K562 (cell line): ENCODE data around the gene OVOL2. TPM values are rescaled to one million over a fixed set of nuclear protein-coding genes. Genes with fewer than 3 reads are reported as not detected.

ENCODE experiments used
- ATAC-seq: fragments of 200-7000 bp; cut with Tn5 transposase; 3 replicates; pipeline ENCODE4 v1.9.1; 2020; ENCODE audit warnings: moderate library complexity
- BruUV-seq: library from RNA; stranded (reverse); fragments of 400-500 nt; replicated peaks from 2 replicates; lab custom pipeline; 2021; lab: Mats Ljungman, UMichigan
- CTCF ChIA-PET: fragments of 300-600 bp; formaldehyde crosslinking; extraction: SDS; loops from one replicate; lab custom pipeline; 2021; ENCODE audit warnings: low intra/inter-chr PET ratio; lab: Yijun Ruan, JAX
- POLR2A ChIA-PET: fragments of 300-600, 350-650 bp; sonication (Branson Sonifier 250); formaldehyde crosslinking; extraction: SDS; loops from one replicate; lab custom pipeline; 2021; ENCODE audit warnings: antibody characterized with exemption, inconsistent platforms; lab: Yijun Ruan, JAX
- DNase-seq, 4 experiments: peaks; one replicate each; pipeline versions ENCODE4 v3.0.0 to v3.0.0-alpha.2; 2011 to 2018; ENCODE audit warnings: low spot score in 3 of 4, mixed read lengths in 3 of 4; ENCODE audit errors: extremely low read depth in 1 of 4
- FAIRE-seq: peaks from 2 replicates; lab custom pipeline; 2011; peaks lifted over from hg19 to GRCh38; lab: Jason Lieb, UNC
- H2AFZ ChIP-seq: 2 replicates; pipeline ENCODE4 v1.6.0; 2011; ENCODE audit warnings: low read depth, low read length, control low read depth, inconsistent platforms
- H3K27ac ChIP-seq: fragments of 200-600 bp; 3 replicates; pipeline ENCODE4 v1.8.0; 2011; ENCODE audit warnings: low read depth, mild to moderate bottlenecking, control low read depth, inconsistent platforms, low read length, moderate library complexity, mixed read lengths; ENCODE audit errors: extremely low read depth
- H3K27me3 ChIP-seq, 2 experiments: fragments of 300-600 bp in 1 of 2; 2 replicates in 1 of 2; 3 replicates in 1 of 2; pipeline versions ENCODE4 v1.6.0 to v1.8.0; 2011; ENCODE audit warnings: inconsistent platforms in 2 of 2, low read length in 2 of 2, mild to moderate bottlenecking in 1 of 2, mixed read lengths in 1 of 2, moderate library complexity in 1 of 2; ENCODE audit not compliant: control insufficient read depth in 2 of 2, insufficient read depth in 2 of 2
- H3K36me3 ChIP-seq: fragments of 300-600 bp; 3 replicates; pipeline ENCODE4 v1.8.0; 2011; ENCODE audit warnings: mild to moderate bottlenecking, low read length, inconsistent platforms; ENCODE audit not compliant: control insufficient read depth, insufficient read depth
- H3K4me1 ChIP-seq, 2 experiments: fragments of 200-600 bp in 1 of 2; replicated peaks in 1 of 2; 2 replicates in 1 of 2; 3 replicates in 1 of 2; pipeline versions ENCODE4 v1.5.1 to v1.8.0; 2011; ENCODE audit warnings: inconsistent platforms in 2 of 2, low read length in 2 of 2, mild to moderate bottlenecking in 1 of 2, mixed read lengths in 1 of 2, moderate library complexity in 1 of 2; ENCODE audit not compliant: control insufficient read depth in 2 of 2, insufficient read depth in 2 of 2
- H3K4me2 ChIP-seq: 2 replicates; pipeline ENCODE4 v1.6.1; 2011; ENCODE audit warnings: low read length, control low read depth, inconsistent platforms, mixed read lengths; ENCODE audit not compliant: insufficient read depth
- H3K4me3 ChIP-seq: fragments of 200-600 bp; sonication (generic), shearing (Covaris generic); 2 replicates; pipeline ENCODE4 v1.5.1; 2016; ENCODE audit warnings: control low read depth, inconsistent platforms
- H3K79me2 ChIP-seq: fragments of 200-600 bp; 3 replicates; pipeline ENCODE4 v1.8.0; 2011; ENCODE audit warnings: low read length, inconsistent platforms; ENCODE audit not compliant: control insufficient read depth, insufficient read depth
- H3K9ac ChIP-seq, 2 experiments: 2 replicates each; pipeline versions ENCODE4 v1.6.0 to v1.6.1; 2011; ENCODE audit warnings: low read depth in 2 of 2, low read length in 2 of 2, control low read depth in 1 of 2, inconsistent platforms in 1 of 2, mild to moderate bottlenecking in 1 of 2, mixed read lengths in 1 of 2; ENCODE audit not compliant: insufficient read depth in 1 of 2
- H3K9me1 ChIP-seq: one replicate; pipeline ENCODE4 v1.6.0; 2011; ENCODE audit warnings: inconsistent platforms, mild to moderate bottlenecking, low read length, moderate library complexity; ENCODE audit not compliant: control insufficient read depth, insufficient read depth
- H3K9me3 ChIP-seq: replicated peaks from 2 replicates; pipeline ENCODE4 v1.5.1; 2011; ENCODE audit warnings: low read depth, low read length, inconsistent platforms; ENCODE audit not compliant: control insufficient read depth, insufficient read depth
- H4K20me1 ChIP-seq: replicated peaks from 2 replicates; pipeline ENCODE4 v1.6.1; 2011; ENCODE audit warnings: low read length, inconsistent platforms, mixed read lengths; ENCODE audit not compliant: control insufficient read depth, insufficient read depth
- CTCF ChIP-seq, 3 experiments: IDR thresholded peaks in 2 of 3; conservative IDR thresholded peaks in 1 of 3; 2 replicates each; pipeline ENCODE4 v1.5.1; 2011 to 2012; ENCODE audit warnings: low read length in 3 of 3, mild to moderate bottlenecking in 3 of 3, control low read depth in 2 of 3, improper control_type of control experiment in 1 of 3, inconsistent platforms in 1 of 3, low read depth in 1 of 3, mixed read lengths in 1 of 3, moderate library complexity in 1 of 3; ENCODE audit not compliant: insufficient read depth in 2 of 3
- FOXJ2 ChIP-seq: fragments of 200-800 bp; sonication (Bioruptor generic); IDR thresholded peaks from 2 replicates; pipeline ENCODE4 v1.6.1; 2016; ENCODE audit warnings: missing genetic modification characterization, missing compliant biosample characterization
- MAZ ChIP-seq, 2 experiments: fragments of 450-650 bp in 1 of 2; sonication (generic) in 1 of 2; formaldehyde crosslinking; IDR thresholded peaks in 1 of 2; conservative IDR thresholded peaks in 1 of 2; 2 replicates each; pipeline versions ENCODE4 v1.4.0 to v1.5.0; 2020; ENCODE audit warnings: mild to moderate bottlenecking in 1 of 2, missing genetic modification reagents in 1 of 2
- RAD21 ChIP-seq, 2 experiments: fragments of 250-450 bp in 1 of 2; fragments of 450-650 bp in 1 of 2; sonication (Bioruptor Pico) in 1 of 2; formaldehyde crosslinking in 1 of 2; IDR thresholded peaks in 1 of 2; conservative IDR thresholded peaks in 1 of 2; 2 replicates each; pipeline versions ENCODE4 v1.4.0 to v1.8.0; 2020 to 2022; ENCODE audit warnings: mild to moderate bottlenecking in 2 of 2, moderate library complexity in 1 of 2
- ZNF407 ChIP-seq: fragments of 450-650 bp; IDR thresholded peaks from 2 replicates; pipeline ENCODE4 v1.6.1; 2016; ENCODE audit warnings: low read depth
- WGBS: fragments of 100-300 bp; shearing (Covaris generic); methylation state at CpG from one replicate; pipeline ENCODE4 v1.1.6; 2016; ENCODE audit warnings: low coverage, mixed read lengths; ENCODE audit not compliant: insufficient coverage; ENCODE audit errors: missing lambda C conversion rate; 5-methylcytosine and 5-hydroxymethylcytosine counted together
- in situ Hi-C: fragments of 300-500 bp; cut with MboI; formaldehyde crosslinking; loops from 4 replicates; pipeline ENCODE4 v1.15.0; 2018; ENCODE audit warnings: inconsistent platforms, mixed read lengths
- intact Hi-C: fragments of 100-400 bp; cut with micrococcal nuclease; formaldehyde crosslinking; loops from 2 replicates; pipeline ENCODE4 v1.14.2; 2022
- polyA plus RNA-seq, 8 experiments: library from polyadenylated mRNA; depleted of rRNA in 4 of 8; stranded (reverse) in 5 of 8; unstranded in 3 of 8; fragments of >200 nt; fragmentation: Nextera tagmentation in 2 of 8; fragmentation: Illumina TruSeq in 1 of 8; extraction: Ambion mirVana in 2 of 8; extraction: Trizol in 1 of 8; gene quantifications; 2 replicates each; pipeline versions ENCODE4 v1.2.1 to v1.2.3, GENCODE V29; 2011 to 2014; ENCODE audit warnings: inconsistent platforms in 1 of 8, missing spikeins in 1 of 8
- total RNA-seq, 7 experiments: library from RNA; depleted of rRNA in 6 of 7; stranded (reverse); fragments of >200 nt in 6 of 7; fragmentation: Illumina TruSeq in 2 of 7; extraction: Trizol in 2 of 7; gene quantifications; 2 replicates each; pipeline versions ENCODE4 v1.2.1 to v1.2.3, GENCODE V29; 2011 to 2021; ENCODE audit warnings: low replicate concordance in 1 of 7

OVOL2 gene
- total and polyA plus RNA-seq, 9 of the 15 experiments (the other 6 are each of a cell fraction or from before 2014, with no cell fraction given): not detected

DNA sequence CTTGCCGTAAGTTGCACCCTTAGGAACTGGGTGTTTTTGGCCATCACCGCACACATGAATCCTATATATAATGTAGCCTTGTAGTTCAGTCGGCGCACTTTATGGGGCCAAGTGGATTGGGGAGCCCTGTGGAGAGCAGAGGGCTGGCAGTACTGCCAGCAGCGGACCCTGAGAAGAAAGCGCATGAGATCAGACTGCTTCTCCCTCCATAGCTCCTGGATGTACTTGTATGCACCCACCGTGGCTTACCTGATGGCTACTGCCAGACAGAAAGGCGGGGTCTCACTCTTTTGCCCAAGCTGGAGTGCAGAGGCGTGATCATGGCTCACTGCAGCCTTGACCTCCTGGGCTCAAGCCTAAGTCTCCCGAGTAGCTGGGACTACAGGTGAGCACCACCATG, 32.8 kb upstream of the OVOL2 start (continued):
- TF ChIP-seq ZNF407 (no peak), FOXJ2 (tag) (no peak)

- peak in 1 of 4 experiments; percentile 9 for DNase-seq
- Histone ChIP-seq H2AFZ (no peak overlapping the region), H3K9ac (no peak overlapping the region), H3K27me3 (peaks cover 7 to 30% of the 10 kb centered on the region in 2 experiments), H3K27ac (no peak overlapping the region), H3K79me2 (no peaks in the 10 kb centered on the region), H3K4me1 (no peaks in the 10 kb centered on the region; a peak in 2 of 5 replicates), H3K4me2 (no peak overlapping the region), H3K9me3 (no peaks in the 10 kb centered on the region), H4K20me1 (no peaks in the 10 kb centered on the region), H3K9me1 (no peaks in the 10 kb centered on the region), H3K36me3 (no peaks in the 10 kb centered on the region), H3K4me3 (no peak overlapping the region)
- no peak for ATAC-seq
- intact Hi-C loops (no loop called here), in situ Hi-C loops (no loop called here)
- CTCF ChIA-PET: no interaction called here
- WGBS: 0% methylated on average over 3 of the region's 3 CpGs
- TF ChIP-seq RAD21 (CRISPR knock-in tag; conservative IDR thresholded peaks at IDR 0.05 in 1 of 2, IDR thresholded peaks at IDR 0.05 in 1 of 2) (peak in 1 of 2 experiments; percentile 13; a peak in 1 of 4 replicates), CTCF (IDR thresholded peaks at IDR 0.05 in 2 of 3, conservative IDR thresholded peaks at IDR 0.05 in 1 of 3; ENCODE audit: insufficient read depth in 2 of 3, low read depth in 1 of 3, low read length in 3 of 3) (peak in 2 of 3 experiments; percentile 37 to 61; a peak in 4 of 6 replicates), MAZ (CRISPR knock-in tag; conservative IDR thresholded peaks at IDR 0.05 in 1 of 2, IDR thresholded peaks at IDR 0.05 in 1 of 2) (no peak)
- FAIRE-seq: no peak
- no TSS peak for BruUV-seq
- POLR2A ChIA-PET: no interaction called here
Measured at GRCh38 chr20:18090044-18090443, 32.3 kb upstream of the OVOL2 start.
